ENCODE measurements around the gene ZNF609.

GRCh38 chr15:64667736-64668161 is 207.4 kb downstream of the ZNF609 start:
- TF ChIP-seq POLR2A (IDR thresholded peaks at IDR 0.05; ENCODE audit: low read depth) (no peak), CTCF (IDR thresholded peaks at IDR 0.05) (no peak), POLR2AphosphoS5 (IDR thresholded peaks at IDR 0.05) (no peak)
